T-cell (primary cell): ENCODE results near the gene PRDM1. TPM values are rescaled to one million over a fixed set of nuclear protein-coding genes. Genes with fewer than 3 reads are reported as not detected.

Experiments
- ATAC-seq, 4 experiments: fragments of 200-7000 bp in 3 of 4; fragments of 150-1000 bp in 1 of 4; cut with Tn5 transposase; replicated peaks in 1 of 4; 1 replicate in 3 of 4; 2 replicates in 1 of 4; pipeline ENCODE4 v1.10.0; 2021; ENCODE audit warnings: moderate library complexity in 3 of 4, mild to moderate bottlenecking in 2 of 4, moderate number of reproducible peaks in 1 of 4
- CTCF ChIA-PET, 2 donors: fragments of 300-600 bp; sonication (Branson Sonifier 250); formaldehyde crosslinking; loops; one replicate each; lab custom pipeline; 2022; ENCODE audit warnings: antibody characterized with exemption in 2 of 2; lab: Charles Lee
- POLR2A ChIA-PET, 2 donors: fragments of 300-600 bp; sonication (Branson Sonifier 250); formaldehyde crosslinking; loops; one replicate each; lab custom pipeline; 2022; ENCODE audit warnings: antibody characterized with exemption in 2 of 2; lab: Charles Lee
- DNase-seq, 35 experiments: peaks; one replicate each; pipeline versions ENCODE4 v3.0.0 to v3.0.0-alpha.2; 2013 to 2023
- H3K27ac ChIP-seq: one replicate; pipeline ENCODE4 v1.5.1; 2013; ENCODE audit warnings: low read length
- H3K27me3 ChIP-seq, 2 experiments: replicated peaks in 1 of 2; 1 replicate in 1 of 2; 2 replicates in 1 of 2; pipeline versions ENCODE4 v1.6.1 to v1.7.0; 2013; ENCODE audit warnings: low read length in 1 of 2, mixed read lengths in 1 of 2; ENCODE audit not compliant: control insufficient read depth in 2 of 2, insufficient read depth in 2 of 2; ENCODE audit errors: extremely low read depth in 1 of 2
- H3K36me3 ChIP-seq, 2 donors: 1 replicate in 1 of 2; 2 replicates in 1 of 2; pipeline versions ENCODE4 v1.6.1 to v1.7.0; 2013; ENCODE audit warnings: low read length in 1 of 2; ENCODE audit not compliant: control insufficient read depth in 2 of 2, insufficient read depth in 1 of 2; ENCODE audit errors: extremely low read depth in 1 of 2
- H3K4me1 ChIP-seq, 2 experiments: 1 replicate in 1 of 2; 2 replicates in 1 of 2; pipeline versions ENCODE4 v1.6.1 to v1.7.0; 2013; ENCODE audit warnings: low read length in 2 of 2, mixed read lengths in 1 of 2; ENCODE audit not compliant: insufficient read depth in 2 of 2, control insufficient read depth in 1 of 2; ENCODE audit errors: extremely low read depth in 1 of 2
- H3K4me3 ChIP-seq, 2 donors: 1 replicate in 1 of 2; 2 replicates in 1 of 2; pipeline versions ENCODE4 v1.5.1 to v1.7.0; 2013; ENCODE audit warnings: mild to moderate bottlenecking in 2 of 2, low read length in 1 of 2, moderate library complexity in 1 of 2; ENCODE audit not compliant: control insufficient read depth in 1 of 2; ENCODE audit errors: extremely low read depth in 1 of 2
- H3K9me3 ChIP-seq: 2 replicates; pipeline ENCODE4 v1.7.0; 2013
- H3K27ac Mint-ChIP-seq, 2 donors: one replicate each; pipeline ENCODE4 v1.8.0; 2020 to 2021; ENCODE audit warnings: mild to moderate bottlenecking in 2 of 2, mixed read lengths in 2 of 2
- H3K27me3 Mint-ChIP-seq, 2 donors: one replicate each; pipeline ENCODE4 v1.8.0; 2021 to 2022; ENCODE audit warnings: mixed read lengths in 2 of 2
- H3K36me3 Mint-ChIP-seq: one replicate; pipeline ENCODE4 v1.8.0; 2021; ENCODE audit warnings: mixed read lengths
- H3K4me1 Mint-ChIP-seq, 3 donors: one replicate each; pipeline ENCODE4 v1.8.0; 2020 to 2022; ENCODE audit warnings: mixed read lengths in 3 of 3, mild to moderate bottlenecking in 1 of 3
- H3K4me3 Mint-ChIP-seq, 3 donors: one replicate each; pipeline ENCODE4 v1.8.0; 2020 to 2022; ENCODE audit warnings: mild to moderate bottlenecking in 3 of 3, mixed read lengths in 3 of 3, moderate library complexity in 3 of 3
- H3K9me3 Mint-ChIP-seq, 3 donors: one replicate each; pipeline ENCODE4 v1.8.0; 2020 to 2022; ENCODE audit warnings: mixed read lengths in 3 of 3
- WGBS: methylation state at CpG from one replicate; pipeline ENCODE4 v1.1.5; 2013; ENCODE audit warnings: missing lambda C conversion rate; ENCODE audit not compliant: insufficient coverage; 5-methylcytosine and 5-hydroxymethylcytosine counted together
- total RNA-seq, 35 experiments: library from RNA in 6 of 35; stranded (reverse) in 6 of 35; fragments of 120-200 nt in 1 of 35; gene quantifications; one replicate each; pipeline versions ENCODE4 v1.2.1 to v1.2.4 and lab custom pipeline; 2013 to 2026

The PRDM1 gene
- total RNA-seq, 5 donors from 2014 or later (not counting 1 experiment from before 2014, with no cell fraction given): 21.9 to 108 (median 30.6) TPM

- no peaks in the 10 kb centered on the region for H3K9me3 Mint-ChIP-seq
- no peak overlapping the region for H3K4me3 ChIP-seq
- no peak overlapping the region for H3K4me3 Mint-ChIP-seq
- no peaks in the 10 kb centered on the region for H3K36me3 Mint-ChIP-seq
- H3K9me3 ChIP-seq: no peaks in the 10 kb centered on the region
- ATAC-seq: no peak
- H3K27me3 ChIP-seq: peaks cover 2 to 3% of the 10 kb centered on the region in 2 experiments
- DNase-seq: no peak
- ChIA-PET POLR2A (no interaction called here), CTCF (no interaction called here)
- no peak overlapping the region for H3K27ac ChIP-seq
- H3K4me1 Mint-ChIP-seq: peaks cover 40 to 49% (median 42%) of the 10 kb centered on the region in 3 donors
- WGBS: 79% methylated on average over 2 of the region's 4 CpGs
- peaks cover 31 to 33% of the 10 kb centered on the region in 2 experiments for H3K4me1 ChIP-seq
- peaks cover 0 to 3% of the 10 kb centered on the region in 2 donors for H3K27me3 Mint-ChIP-seq
- no peaks in the 10 kb centered on the region for H3K36me3 ChIP-seq
- H3K27ac Mint-ChIP-seq: peak overlapping the region; percentile 44 to 67
Measured at GRCh38 chr6:106081715-106082114, 4.4 kb upstream of the PRDM1 start.

GRCh38 chr6:106082735-106083398 lies 3.3 kb upstream of the PRDM1 start:
- Histone ChIP-seq H3K4me1 (peaks cover 39 to 41% of the 10 kb centered on the region in 2 experiments), H3K27me3 (peaks cover 0 to 7% of the 10 kb centered on the region in 2 experiments), H3K27ac (peak overlapping the region; percentile 20), H3K4me3 (no peak overlapping the region), H3K9me3 (no peaks in the 10 kb centered on the region), H3K36me3 (no peaks in the 10 kb centered on the region)
- peaks cover under 1 to 9% of the 10 kb centered on the region in 2 donors for H3K27me3 Mint-ChIP-seq
- H3K36me3 Mint-ChIP-seq: no peaks in the 10 kb centered on the region
- WGBS: no CpG with 5 or more reads among the region's 6 CpGs
- peak overlapping the region; percentile 68 to 71 for H3K27ac Mint-ChIP-seq
- peaks cover 52 to 60% (median 53%) of the 10 kb centered on the region in 3 donors for H3K4me1 Mint-ChIP-seq
- DNase-seq (no peak), ATAC-seq (peak in 1 of 4 experiments; percentile 31)
- H3K4me3 Mint-ChIP-seq: peak overlapping the region in 2 of 3 donors; percentile 35 to 90
- POLR2A ChIA-PET: interaction anchor here in 1 of 2 donors (0.7 kb wide), 1 partner anchor 154 kb away, joined by 4 read pairs; no protein-coding TSS in a partner anchor
- CTCF ChIA-PET: interaction anchor here (0.5 to 1.1 kb wide), 2 partner anchors 140 to 252 kb away, joined by 3 read pairs; no protein-coding TSS in a partner anchor
- no peaks in the 10 kb centered on the region for H3K9me3 Mint-ChIP-seq

- Mint-ChIP-seq H3K4me1 (peaks cover 59 to 68% (median 61%) of the 10 kb centered on the region in 3 donors), H3K27ac (peak overlapping the region; percentile 41 to 62), H3K4me3 (peak overlapping the region in 1 of 3 donors; percentile 90), H3K27me3 (peaks cover 4 to 16% of the 10 kb centered on the region in 2 donors), H3K36me3 (no peaks in the 10 kb centered on the region), H3K9me3 (no peaks in the 10 kb centered on the region)
- ChIA-PET CTCF (interaction anchor here (0.5 to 1.1 kb wide), 7 partner anchors 52 to 598 kb away, joined by 3 to 5 read pairs (median 3); no protein-coding TSS in a partner anchor), POLR2A (interaction anchor here (0.7 to 0.8 kb wide), 2 partner anchors 14 to 155 kb away, joined by 3 to 4 read pairs; no protein-coding TSS in a partner anchor)
- Histone ChIP-seq H3K36me3 (no peaks in the 10 kb centered on the region), H3K4me3 (no peak overlapping the region), H3K9me3 (no peaks in the 10 kb centered on the region), H3K4me1 (peaks cover 42 to 44% of the 10 kb centered on the region in 2 experiments), H3K27me3 (peaks cover 3 to 9% of the 10 kb centered on the region in 2 experiments), H3K27ac (peak overlapping the region; percentile 0)
- no peak for ATAC-seq
- DNase-seq: no peak
- no CpG with 5 or more reads among the region's 2 CpGs for WGBS
Measured at GRCh38 chr6:106083618-106084017, 2.5 kb upstream of the PRDM1 start.

- Histone ChIP-seq H3K4me1 (peaks cover 42 to 46% of the 10 kb centered on the region in 2 experiments), H3K36me3 (no peaks in the 10 kb centered on the region), H3K27me3 (peaks cover 3 to 9% of the 10 kb centered on the region in 2 experiments), H3K4me3 (no peak overlapping the region), H3K27ac (peak overlapping the region; percentile 2), H3K9me3 (no peaks in the 10 kb centered on the region)
- Mint-ChIP-seq H3K27me3 (peaks cover 4 to 19% of the 10 kb centered on the region in 2 donors), H3K4me3 (peak overlapping the region in 1 of 3 donors; percentile 90), H3K36me3 (no peaks in the 10 kb centered on the region), H3K27ac (peak overlapping the region; percentile 62 to 70), H3K4me1 (peaks cover 62 to 75% (median 66%) of the 10 kb centered on the region in 3 donors), H3K9me3 (no peaks in the 10 kb centered on the region)
- WGBS: 100% methylated on average over 1 of the region's 5 CpGs
- POLR2A ChIA-PET: interaction anchor here in 1 of 2 donors (0.8 kb wide), 1 partner anchor 13 kb away, joined by 3 read pairs; no protein-coding TSS in a partner anchor
- CTCF ChIA-PET: interaction anchor here (0.6 to 1.1 kb wide), 6 partner anchors 53 to 599 kb away, joined by 3 to 5 read pairs (median 3); no protein-coding TSS in a partner anchor
- ATAC-seq (no peak), DNase-seq (no peak)
Measured at GRCh38 chr6:106084106-106084988, 1.8 kb upstream of the PRDM1 start.

- DNase-seq (no peak), ATAC-seq (no peak)
- ChIA-PET CTCF (interaction anchor here (0.5 to 1.7 kb wide), 7 partner anchors 13 to 654 kb away, joined by 3 to 5 read pairs (median 4); no protein-coding TSS in a partner anchor), POLR2A (interaction anchor here in 1 of 2 donors (1.5 kb wide), 1 partner anchor 13 kb away, joined by 7 read pairs; no protein-coding TSS in a partner anchor)
- Mint-ChIP-seq H3K9me3 (no peaks in the 10 kb centered on the region), H3K4me1 (peaks cover 68 to 83% (median 72%) of the 10 kb centered on the region in 3 donors), H3K4me3 (peak overlapping the region; percentile 80 to 90 (median 89)), H3K27ac (peak overlapping the region; percentile 19 to 62), H3K27me3 (peaks cover 9 to 25% of the 10 kb centered on the region in 2 donors), H3K36me3 (peaks cover 3% of the 10 kb centered on the region)
- Histone ChIP-seq H3K4me1 (peaks cover 42 to 46% of the 10 kb centered on the region in 2 experiments), H3K4me3 (no peak overlapping the region), H3K9me3 (no peaks in the 10 kb centered on the region), H3K27ac (peak overlapping the region; percentile 40), H3K36me3 (no peaks in the 10 kb centered on the region), H3K27me3 (peaks cover 3 to 9% of the 10 kb centered on the region in 2 experiments)
- 100% methylated on average over 1 of the region's 7 CpGs for WGBS
Measured at GRCh38 chr6:106084989-106085691, 996 bp upstream of the PRDM1 start.
